HepG2 (cell line): ENCODE data around the gene TLE1. TPM values are rescaled to one million over a fixed set of nuclear protein-coding genes. Genes with fewer than 3 reads are reported as not detected.

Experiments
- CERS6 ChIP-seq: sonication (generic); formaldehyde crosslinking; IDR thresholded peaks from 2 replicates; pipeline ENCODE4 v1.5.0; 2020; ENCODE audit warnings: missing genetic modification reagents
- FOSL2 ChIP-seq: sonication (generic); formaldehyde crosslinking; IDR thresholded peaks from 2 replicates; pipeline ENCODE4 v1.4.0; 2020; ENCODE audit warnings: missing genetic modification reagents
- FOXP4 ChIP-seq: sonication (generic); formaldehyde crosslinking; IDR thresholded peaks from 2 replicates; pipeline ENCODE4 v1.4.0; 2020; ENCODE audit warnings: missing genetic modification reagents
- GFI1 ChIP-seq: sonication (generic); formaldehyde crosslinking; IDR thresholded peaks from 2 replicates; pipeline ENCODE4 v1.5.0; 2020; ENCODE audit warnings: missing genetic modification reagents, mild to moderate bottlenecking, borderline replicate concordance
- MAX ChIP-seq: IDR thresholded peaks from 2 replicates; pipeline ENCODE4 v1.6.1; 2012; ENCODE audit warnings: inconsistent platforms
- NKX3-1 ChIP-seq: sonication (generic); formaldehyde crosslinking; IDR thresholded peaks from 2 replicates; pipeline ENCODE4 v1.5.0; 2020; ENCODE audit warnings: missing genetic modification reagents
- NR0B2 ChIP-seq: sonication (generic); formaldehyde crosslinking; IDR thresholded peaks from 2 replicates; pipeline ENCODE4 v1.4.0; 2020; ENCODE audit warnings: mild to moderate bottlenecking, missing genetic modification reagents
- ONECUT2 ChIP-seq: sonication (generic); formaldehyde crosslinking; IDR thresholded peaks from 2 replicates; pipeline ENCODE4 v1.4.0; 2020; ENCODE audit warnings: missing genetic modification reagents
- SMYD3 ChIP-seq: sonication (generic); formaldehyde crosslinking; IDR thresholded peaks from 2 replicates; pipeline ENCODE4 v1.8.1; 2023; ENCODE audit warnings: mild to moderate bottlenecking, missing genetic modification reagents
- SP4 ChIP-seq: sonication (generic); formaldehyde crosslinking; IDR thresholded peaks from 2 replicates; pipeline ENCODE4 v1.8.1; 2023; ENCODE audit warnings: mild to moderate bottlenecking, missing genetic modification reagents
- ZBTB39 ChIP-seq: sonication (generic); formaldehyde crosslinking; IDR thresholded peaks from 2 replicates; pipeline ENCODE4 v1.5.0; 2020; ENCODE audit warnings: missing genetic modification reagents
- ZNF121 ChIP-seq: sonication (generic); formaldehyde crosslinking; IDR thresholded peaks from 2 replicates; pipeline ENCODE4 v1.5.0; 2020; ENCODE audit warnings: mild to moderate bottlenecking, missing genetic modification reagents
- ZNF225 ChIP-seq: sonication (generic); formaldehyde crosslinking; IDR thresholded peaks from 2 replicates; pipeline ENCODE4 v1.4.0; 2020; ENCODE audit warnings: mild to moderate bottlenecking, missing genetic modification reagents
- ZNF367 ChIP-seq: sonication (generic); formaldehyde crosslinking; IDR thresholded peaks from 2 replicates; pipeline ENCODE4 v1.4.0; 2020; ENCODE audit warnings: missing genetic modification reagents, borderline replicate concordance
- ZNF788 ChIP-seq: sonication (generic); formaldehyde crosslinking; IDR thresholded peaks from 2 replicates; pipeline ENCODE4 v1.5.0; 2020; ENCODE audit warnings: mild to moderate bottlenecking, missing genetic modification reagents, borderline replicate concordance
- polyA plus RNA-seq, 8 experiments: library from polyadenylated mRNA; depleted of rRNA in 3 of 8; stranded (reverse) in 7 of 8; unstranded in 1 of 8; fragments of >200 nt; fragmentation: Illumina TruSeq in 4 of 8; extraction: Trizol in 4 of 8; gene quantifications; 2 replicates each; pipeline versions ENCODE4 v1.2.1 to v1.2.3, GENCODE V29; 2011 to 2016; ENCODE audit warnings: low read depth in 4 of 8, missing spikeins in 1 of 8, mixed read lengths in 1 of 8; ENCODE audit not compliant: insufficient read depth in 1 of 8
- total RNA-seq, 5 experiments: library from RNA; depleted of rRNA; stranded (reverse); fragments of >200 nt; fragmentation: Illumina TruSeq; extraction: Trizol; gene quantifications; 2 replicates each; pipeline ENCODE4 v1.2.3, GENCODE V29; 2016; ENCODE audit warnings: low read depth in 1 of 5
- TF ChIP-seq, protein P1 (sequence below): sonication (generic); formaldehyde crosslinking; IDR thresholded peaks from 2 replicates; pipeline ENCODE4 v1.4.0; 2020; ENCODE audit warnings: missing genetic modification reagents

Gene TLE1
- total and polyA plus RNA-seq, 2 of the 13 experiments (the other 11 are each of a cell fraction or from before 2014, with no cell fraction given) = 35.9 to 109 TPM

DNA sequence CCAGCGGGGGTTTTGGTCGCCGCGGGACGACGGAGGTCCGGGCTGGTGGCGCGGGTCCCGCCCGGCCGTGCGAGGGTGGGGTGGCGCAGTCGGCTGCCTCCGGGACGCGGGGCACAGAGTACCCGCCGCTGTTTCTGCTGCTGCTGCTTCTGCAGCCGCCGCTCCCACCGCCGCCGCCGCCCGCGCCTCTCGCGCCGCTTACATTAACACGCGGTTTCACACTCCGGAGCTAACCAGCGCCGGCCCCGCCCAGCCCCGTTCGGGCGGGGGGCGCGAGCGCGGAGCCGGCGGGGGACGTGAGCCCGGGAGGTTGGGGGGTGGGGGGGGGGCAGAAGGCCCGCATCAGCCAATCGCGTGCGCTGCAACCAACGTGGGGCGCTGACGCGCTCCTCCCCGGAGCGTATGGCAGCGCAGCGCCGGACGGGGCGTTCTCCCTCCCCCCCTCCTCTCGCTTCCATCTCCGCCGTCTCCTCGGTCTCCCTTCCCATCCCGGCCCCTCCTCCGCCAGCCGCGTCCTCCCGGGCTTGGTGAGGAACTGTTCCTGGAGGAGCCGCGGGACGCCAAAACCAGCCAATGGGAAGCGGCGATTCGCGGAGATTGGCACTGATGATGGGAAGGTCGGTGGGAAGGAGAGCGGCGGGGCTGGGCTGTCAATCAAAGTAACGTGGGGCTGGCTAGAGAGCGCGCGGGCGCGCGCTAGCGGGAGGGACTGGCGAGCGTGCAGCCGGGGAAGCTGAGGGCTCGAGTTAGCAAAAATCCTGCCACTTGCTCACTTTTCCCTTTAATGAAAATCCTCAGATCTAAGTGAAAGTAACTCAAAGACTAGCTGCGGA, at the start of gene TLE1 (continued):
- 0 out of 2 replicates have a peak, but pooled peaks have one; percentile 41 for TF ChIP-seq CERS6 (CRISPR knock-in tag)
- TF ChIP-seq GFI1 (CRISPR knock-in tag) = peak; percentile 71
- peak; percentile 22; the same call in 1 of the 2 replicates for TF ChIP-seq ZNF788 (CRISPR knock-in tag)
- TF ChIP-seq SP4 (CRISPR knock-in tag) = peak; percentile 85
- TF ChIP-seq FOXP4 (CRISPR knock-in tag) = peak; percentile 78
- TF ChIP-seq NKX3-1 (CRISPR knock-in tag) = peak; percentile 68
- peak; percentile 88 for TF ChIP-seq MAX
- no peak for TF ChIP-seq ZBTB39 (CRISPR knock-in tag)
- TF ChIP-seq ONECUT2 (CRISPR knock-in tag) = 0 out of 2 replicates have a peak, but pooled peaks have one; percentile 54
- TF ChIP-seq ZNF225 (CRISPR knock-in tag) = 0 out of 2 replicates have a peak, but pooled peaks have one; percentile 19
- peak; percentile 42; the same call in 1 of the 2 replicates for TF ChIP-seq ZNF121 (CRISPR knock-in tag)
- TF ChIP-seq SMYD3 (CRISPR knock-in tag) = no peak; the same call in 1 of the 2 replicates
- TF ChIP-seq NR0B2 = peak; percentile 85
- TF ChIP-seq, protein P1, sequence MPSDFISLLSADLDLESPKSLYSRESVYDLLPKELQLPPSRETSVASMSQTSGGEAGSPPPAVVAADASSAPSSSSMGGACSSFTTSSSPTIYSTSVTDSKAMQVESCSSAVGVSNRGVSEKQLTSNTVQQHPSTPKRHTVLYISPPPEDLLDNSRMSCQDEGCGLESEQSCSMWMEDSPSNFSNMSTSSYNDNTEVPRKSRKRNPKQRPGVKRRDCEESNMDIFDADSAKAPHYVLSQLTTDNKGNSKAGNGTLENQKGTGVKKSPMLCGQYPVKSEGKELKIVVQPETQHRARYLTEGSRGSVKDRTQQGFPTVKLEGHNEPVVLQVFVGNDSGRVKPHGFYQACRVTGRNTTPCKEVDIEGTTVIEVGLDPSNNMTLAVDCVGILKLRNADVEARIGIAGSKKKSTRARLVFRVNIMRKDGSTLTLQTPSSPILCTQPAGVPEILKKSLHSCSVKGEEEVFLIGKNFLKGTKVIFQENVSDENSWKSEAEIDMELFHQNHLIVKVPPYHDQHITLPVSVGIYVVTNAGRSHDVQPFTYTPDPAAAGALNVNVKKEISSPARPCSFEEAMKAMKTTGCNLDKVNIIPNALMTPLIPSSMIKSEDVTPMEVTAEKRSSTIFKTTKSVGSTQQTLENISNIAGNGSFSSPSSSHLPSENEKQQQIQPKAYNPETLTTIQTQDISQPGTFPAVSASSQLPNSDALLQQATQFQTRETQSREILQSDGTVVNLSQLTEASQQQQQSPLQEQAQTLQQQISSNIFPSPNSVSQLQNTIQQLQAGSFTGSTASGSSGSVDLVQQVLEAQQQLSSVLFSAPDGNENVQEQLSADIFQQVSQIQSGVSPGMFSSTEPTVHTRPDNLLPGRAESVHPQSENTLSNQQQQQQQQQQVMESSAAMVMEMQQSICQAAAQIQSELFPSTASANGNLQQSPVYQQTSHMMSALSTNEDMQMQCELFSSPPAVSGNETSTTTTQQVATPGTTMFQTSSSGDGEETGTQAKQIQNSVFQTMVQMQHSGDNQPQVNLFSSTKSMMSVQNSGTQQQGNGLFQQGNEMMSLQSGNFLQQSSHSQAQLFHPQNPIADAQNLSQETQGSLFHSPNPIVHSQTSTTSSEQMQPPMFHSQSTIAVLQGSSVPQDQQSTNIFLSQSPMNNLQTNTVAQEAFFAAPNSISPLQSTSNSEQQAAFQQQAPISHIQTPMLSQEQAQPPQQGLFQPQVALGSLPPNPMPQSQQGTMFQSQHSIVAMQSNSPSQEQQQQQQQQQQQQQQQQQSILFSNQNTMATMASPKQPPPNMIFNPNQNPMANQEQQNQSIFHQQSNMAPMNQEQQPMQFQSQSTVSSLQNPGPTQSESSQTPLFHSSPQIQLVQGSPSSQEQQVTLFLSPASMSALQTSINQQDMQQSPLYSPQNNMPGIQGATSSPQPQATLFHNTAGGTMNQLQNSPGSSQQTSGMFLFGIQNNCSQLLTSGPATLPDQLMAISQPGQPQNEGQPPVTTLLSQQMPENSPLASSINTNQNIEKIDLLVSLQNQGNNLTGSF = no peak; the same call in 1 of the 2 replicates
- no peak for TF ChIP-seq ZNF367
- peak; percentile 30; the same call in 1 of the 2 replicates for TF ChIP-seq FOSL2 (CRISPR knock-in tag)
